GM18520 (cell line): Measurements from ENCODE around the gene XPNPEP3.

Experiments used
- ATAC-seq: cut with Tn5 transposase; IDR thresholded peaks from one replicate; pipeline ENCODE4 v1.9.1; 2021; ENCODE audit not compliant: unreplicated experiment

Gene XPNPEP3

DNA sequence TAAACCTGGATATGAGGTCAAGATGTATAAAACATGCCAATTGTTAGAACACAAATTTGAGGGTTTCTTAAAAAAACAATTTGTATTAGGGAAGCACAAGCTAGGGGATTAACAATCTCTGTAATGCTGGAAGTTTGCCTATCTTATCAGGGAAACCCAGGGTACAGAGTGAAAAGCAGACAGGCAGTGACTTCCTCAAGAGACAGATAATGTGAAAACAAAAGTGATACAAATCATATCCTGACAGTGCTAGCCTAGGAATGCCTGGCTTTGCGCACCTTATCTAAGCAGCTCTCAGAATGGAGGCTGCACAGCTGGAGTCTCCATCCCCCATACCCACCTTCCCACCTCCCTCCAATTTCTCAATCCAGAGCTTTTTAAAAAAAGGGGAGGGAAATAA is 71.7 kb downstream of the XPNPEP3 start:
- ATAC-seq, result no peak

DNA sequence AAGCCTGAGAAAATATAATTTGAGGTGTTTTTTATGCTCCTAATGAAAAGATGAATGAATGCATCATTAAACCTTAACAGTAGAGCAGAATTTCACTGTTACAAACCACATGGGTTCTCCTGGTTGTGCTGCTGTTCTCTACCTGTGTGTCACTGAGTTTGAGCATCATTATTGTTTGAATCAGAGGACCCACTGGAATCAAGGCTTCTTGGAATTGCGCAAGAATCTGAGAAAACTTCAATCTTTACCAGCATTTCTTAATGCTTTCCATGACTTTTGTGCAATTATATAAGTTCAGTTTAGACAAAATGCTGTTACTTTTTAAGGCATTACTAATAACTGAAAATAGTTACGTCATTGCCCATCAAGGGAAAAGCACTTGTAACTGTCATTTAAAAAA is 75.4 kb downstream of the XPNPEP3 start:
- no peak for ATAC-seq

- no peak for ATAC-seq
These were observed 82.3 kb downstream of the XPNPEP3 start for GRCh38 chr22:40939202-40939601.

GRCh38 chr22:40950962-40951794 is 94.2 kb downstream of the XPNPEP3 start, which contains the start of gene RBX1:
Gene RBX1, plus strand, starts transcription at chr22:40951378. Its CDS starts 21 bp downstream, at chr22:40951399.
- peak; percentile 77 for ATAC-seq

DNA sequence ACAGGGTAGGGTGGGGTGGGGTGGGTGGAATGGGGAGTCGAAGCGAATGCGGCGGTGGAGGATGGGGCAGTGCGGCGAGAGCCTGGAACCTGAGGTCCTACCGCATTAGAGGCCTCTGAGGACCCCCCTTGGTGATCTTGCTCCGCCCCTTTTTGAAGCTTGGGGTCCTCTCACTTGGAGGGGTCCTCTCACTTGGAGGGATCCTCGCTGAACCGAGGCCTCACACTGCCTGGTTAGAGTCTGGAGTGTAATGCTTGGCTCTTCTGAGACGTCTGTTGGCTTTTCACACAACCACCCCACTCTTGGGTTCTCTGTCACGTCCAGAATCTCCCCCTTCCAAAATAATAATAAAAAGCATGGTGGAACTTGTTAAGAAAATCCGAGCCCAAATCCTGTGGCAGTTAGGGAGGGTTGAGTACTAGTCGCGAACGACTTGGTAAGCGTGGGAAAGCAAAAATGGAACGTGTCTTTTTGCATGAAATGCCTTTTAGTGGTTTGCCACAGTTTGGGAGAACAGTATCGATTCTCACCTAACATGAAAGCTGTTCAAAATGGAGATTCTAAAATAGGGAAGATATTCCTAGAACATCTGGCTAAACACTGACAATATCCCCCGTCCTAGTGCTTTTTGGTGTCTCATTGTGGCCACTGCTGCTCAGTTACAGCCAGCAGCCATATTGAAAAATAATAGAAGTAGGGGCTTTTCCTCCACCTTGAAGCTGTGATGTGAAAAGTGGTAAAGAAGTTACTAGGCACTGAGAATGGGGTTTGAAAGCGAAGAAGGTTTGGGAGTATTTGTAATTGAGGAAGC is 95.1 kb downstream of the XPNPEP3 start:
- no peak for ATAC-seq

GRCh38 chr22:40953471-40953870 is 96.5 kb downstream of the XPNPEP3 start:
- ATAC-seq, result no peak

DNA sequence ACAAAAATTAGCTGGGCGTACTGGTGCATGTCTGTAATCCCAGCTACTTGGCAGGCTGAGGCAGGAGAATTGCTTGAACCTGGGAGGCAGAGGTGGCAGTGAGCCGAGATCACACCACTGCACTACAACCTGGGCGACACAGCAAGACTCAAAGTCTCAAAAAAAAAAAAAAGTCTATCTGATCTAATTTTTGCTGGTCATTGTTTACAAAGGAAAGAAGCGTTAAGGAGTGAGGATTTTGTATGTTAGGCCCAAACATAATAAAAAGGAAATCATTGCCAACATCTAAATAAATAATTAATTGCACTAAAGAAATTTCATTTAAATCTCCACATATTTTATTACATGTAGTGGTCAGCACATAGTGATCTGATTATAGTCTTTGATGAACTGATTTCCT is 97.2 kb downstream of the XPNPEP3 start:
- ATAC-seq, result no peak

DNA sequence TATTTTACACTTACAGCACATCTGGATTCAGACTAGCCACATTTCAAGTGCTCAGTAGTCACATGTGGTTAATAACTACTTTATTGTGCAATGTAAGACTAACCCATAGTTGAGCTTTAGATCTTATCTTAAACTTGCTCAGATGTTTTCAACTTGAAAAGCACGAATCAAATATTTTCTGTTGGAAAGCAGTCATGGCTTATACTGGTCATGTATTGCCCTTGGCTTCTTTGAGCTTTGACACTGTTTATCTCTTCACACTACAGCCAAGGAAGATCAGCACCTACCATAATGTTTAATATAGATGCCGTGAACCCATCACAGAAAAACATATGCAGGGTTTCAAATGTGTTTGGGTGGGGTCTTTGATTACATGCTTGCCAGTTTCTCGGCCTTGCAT is 98.6 kb downstream of the XPNPEP3 start:
- ATAC-seq, result no peak

DNA sequence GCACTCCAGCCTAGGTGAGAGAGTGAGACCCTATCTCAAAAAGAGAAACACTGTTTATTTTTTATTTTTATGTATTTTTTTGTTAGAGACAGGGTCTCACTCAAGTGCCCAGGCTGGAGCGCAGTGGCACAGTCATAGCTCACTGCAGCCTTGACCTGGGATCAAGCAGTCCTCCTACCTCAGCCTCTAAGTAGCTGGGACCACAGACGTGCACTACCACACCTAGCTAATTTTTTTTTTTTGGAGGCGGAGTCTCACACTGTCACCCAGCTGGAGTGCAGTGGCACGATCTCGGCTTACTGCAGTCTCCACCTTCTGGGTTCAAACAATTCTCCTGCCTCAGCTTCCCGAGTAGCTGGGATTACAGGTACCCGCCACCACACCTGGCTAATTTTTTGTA is 100.7 kb downstream of the XPNPEP3 start:
- no peak for ATAC-seq

DNA sequence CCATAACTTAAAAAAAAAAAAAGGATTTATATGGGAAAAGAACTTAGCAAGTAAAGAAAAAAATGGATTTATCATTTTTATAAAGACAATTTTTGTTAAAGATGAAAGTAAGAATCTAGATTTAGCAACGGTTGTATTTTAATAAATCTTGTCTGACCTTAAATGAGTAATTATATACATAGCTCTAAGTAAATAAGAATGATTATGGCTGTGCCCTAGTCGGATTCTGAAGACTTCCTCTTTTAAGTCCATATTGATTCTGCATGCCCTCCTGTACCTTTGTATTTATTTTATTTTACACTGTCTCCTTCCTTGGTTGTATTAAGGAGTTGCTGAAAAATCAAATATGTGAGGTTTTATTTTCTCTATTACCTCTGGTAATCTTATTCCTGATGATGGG is 101.4 kb downstream of the XPNPEP3 start:
- no peak for ATAC-seq

GRCh38 chr22:40960145-40960544 is 103.2 kb downstream of the XPNPEP3 start:
- no peak for ATAC-seq

GRCh38 chr22:40965936-40966725 is 109.2 kb downstream of the XPNPEP3 start:
- ATAC-seq, result no peak

DNA sequence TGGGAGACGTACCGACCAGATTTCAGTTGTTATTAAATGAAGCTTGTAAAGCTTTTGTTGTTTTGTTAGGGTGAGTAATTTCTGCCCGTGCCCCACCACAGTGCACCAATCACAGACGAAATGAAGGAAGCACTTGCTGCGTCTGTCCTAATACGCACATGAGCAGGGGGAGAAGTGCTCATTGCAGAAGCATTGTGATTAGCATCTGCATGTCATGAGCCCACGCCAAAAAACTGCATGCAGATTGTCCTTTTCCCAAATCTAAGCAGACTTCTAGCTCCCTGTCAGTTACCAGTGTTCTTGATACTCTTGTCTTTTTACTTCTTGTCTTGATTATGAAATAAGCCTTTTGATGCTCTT is 109.8 kb downstream of the XPNPEP3 start:
- no peak for ATAC-seq

DNA sequence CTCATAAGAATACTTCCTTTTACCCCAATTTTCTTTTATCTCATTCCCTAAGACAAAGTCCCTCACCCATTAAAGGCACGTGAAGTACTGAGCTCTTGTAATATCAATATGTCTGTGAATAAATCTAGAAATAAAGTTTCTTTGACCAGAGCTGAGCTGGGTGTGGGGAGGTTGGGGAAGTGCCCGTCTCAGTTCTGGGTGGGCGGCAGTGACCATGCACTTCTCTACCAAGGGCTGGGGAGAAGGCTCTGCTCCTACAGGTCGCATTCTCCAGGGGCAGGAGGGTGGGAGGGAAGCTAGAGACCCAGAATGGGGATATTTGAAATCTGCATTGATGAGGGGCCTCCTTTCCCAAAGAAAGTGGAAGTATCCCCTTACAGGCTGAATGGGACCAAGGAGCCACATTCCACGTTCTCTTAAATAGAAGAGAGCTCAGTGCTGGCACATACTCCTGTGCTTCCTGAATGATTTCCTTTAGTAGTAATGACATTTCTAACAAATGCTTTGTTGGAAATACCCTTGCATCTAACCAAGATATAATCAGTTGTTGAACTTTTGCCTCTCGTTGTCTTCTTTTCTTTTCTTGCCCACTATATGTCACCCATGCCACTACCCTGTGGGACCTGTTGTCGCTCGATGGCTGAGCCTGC is 110.3 kb downstream of the XPNPEP3 start:
- ATAC-seq, result no peak

GRCh38 chr22:40972587-40972986 is 115.6 kb downstream of the XPNPEP3 start:
- no peak for ATAC-seq

DNA sequence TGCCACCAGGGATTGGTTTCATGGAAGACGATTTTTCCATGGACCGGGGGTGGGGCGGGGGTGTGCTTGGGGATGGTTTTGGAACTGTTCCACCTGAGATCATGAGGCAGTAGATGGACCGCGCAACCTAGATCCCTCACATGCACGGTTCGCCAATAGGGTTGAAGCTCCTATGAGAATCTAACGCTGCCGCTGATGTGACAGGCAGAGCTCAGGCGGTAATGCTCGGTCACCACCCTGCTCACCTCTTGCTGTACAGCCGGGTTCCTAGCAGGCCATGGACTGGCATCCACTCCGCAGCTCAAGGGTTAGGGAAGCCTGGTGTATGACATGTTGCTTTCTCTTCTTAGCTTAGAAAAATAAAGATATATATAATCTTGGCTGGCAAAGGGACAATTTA is 116.2 kb downstream of the XPNPEP3 start:
- ATAC-seq, result no peak

- no peak for ATAC-seq
These were observed 118.4 kb downstream of the XPNPEP3 start for GRCh38 chr22:40975366-40975765.

DNA sequence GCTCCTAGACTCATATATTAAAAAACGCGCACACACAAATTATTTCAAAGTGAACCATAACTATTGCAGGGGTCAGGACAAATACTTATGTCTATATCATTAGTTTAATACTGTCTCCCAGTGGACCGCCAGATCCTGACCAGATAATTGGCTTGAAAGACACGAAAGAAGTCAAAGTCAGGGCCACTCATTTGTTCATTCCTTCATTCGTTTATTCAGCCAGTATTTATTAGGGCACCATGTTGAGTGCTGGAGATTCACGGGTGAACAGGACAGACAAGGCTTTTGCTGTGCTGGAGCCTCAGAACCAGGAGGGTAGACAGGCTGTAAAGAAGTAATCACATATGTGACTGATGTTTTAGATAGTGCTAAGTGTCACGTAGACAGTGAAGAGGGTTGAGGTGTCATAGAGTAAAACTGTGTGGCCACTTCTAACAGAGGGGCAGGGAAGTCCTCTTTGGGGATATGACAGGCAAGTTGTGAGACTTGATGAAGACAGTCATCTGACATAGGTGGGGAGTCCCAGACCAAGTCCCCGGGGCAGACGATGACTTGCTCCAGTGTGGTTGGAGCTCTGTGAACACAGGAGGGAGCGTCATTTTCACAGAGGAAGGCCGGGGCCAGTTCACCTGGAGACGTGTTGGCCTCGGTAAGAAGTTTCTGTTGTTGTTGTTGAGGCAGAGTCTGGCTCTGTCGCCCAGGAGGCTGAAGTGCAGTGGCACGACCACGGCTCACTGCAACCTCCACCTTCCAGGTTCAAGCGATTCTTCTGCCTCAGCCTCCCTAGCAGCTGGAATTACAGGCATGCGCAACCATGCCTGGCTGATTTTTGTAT is 120.1 kb downstream of the XPNPEP3 start:
- ATAC-seq, result no peak

- no peak for ATAC-seq
These were observed 122.2 kb downstream of the XPNPEP3 start for GRCh38 chr22:40979198-40979597.

- no peak for ATAC-seq
These were observed 122.9 kb downstream of the XPNPEP3 start for GRCh38 chr22:40979871-40980270.
